Stimulated activated CD4-positive, alpha-beta T cell treated with anti-CD3 and anti-CD28 coated beads, Interleukin-12 subunit alpha, Interleukin-12 subunit beta, amount 100 ng/mL, for 4 hours (primary cell): ENCODE data around the gene CARMIL1.

ENCODE experiments used
- DNase-seq: peaks from one replicate; pipeline ENCODE4 v3.0.0-alpha.2; 2020

Gene CARMIL1

GRCh38 chr6:25630508-25631278 lies 351.5 kb downstream of the CARMIL1 start:
- no peak for DNase-seq

- no peak for DNase-seq
Observed at GRCh38 chr6:25635886-25636317, 356.7 kb downstream of the CARMIL1 start.

- no peak for DNase-seq
Observed at GRCh38 chr6:25637211-25637610, 358.0 kb downstream of the CARMIL1 start.

- no peak for DNase-seq
Observed at GRCh38 chr6:25637960-25638434, 358.8 kb downstream of the CARMIL1 start.

- DNase-seq, result no peak
Observed at GRCh38 chr6:25639653-25640052, 360.5 kb downstream of the CARMIL1 start.

GRCh38 chr6:25640446-25640845 lies 361.3 kb downstream of the CARMIL1 start:
- no peak for DNase-seq

- DNase-seq, result no peak
Observed at GRCh38 chr6:25640891-25641290, 361.7 kb downstream of the CARMIL1 start.

GRCh38 chr6:25641377-25641776 lies 362.2 kb downstream of the CARMIL1 start:
- DNase-seq, result no peak

- no peak for DNase-seq
Observed at GRCh38 chr6:25641940-25642666, 362.9 kb downstream of the CARMIL1 start.

GRCh38 chr6:25642667-25643328 lies 363.6 kb downstream of the CARMIL1 start:
- DNase-seq, result no peak

GRCh38 chr6:25645916-25646315 lies 366.7 kb downstream of the CARMIL1 start:
- DNase-seq, result no peak

GRCh38 chr6:25649611-25650010 lies 370.4 kb downstream of the CARMIL1 start:
- DNase-seq, result no peak

GRCh38 chr6:25652007-25652515 lies 372.9 kb downstream of the CARMIL1 start, which contains the start of gene SCGN:
Gene SCGN (plus strand): TSS chr6:25652215. CDS start chr6:25652404, 189 bp downstream.
- peak; percentile 37 for DNase-seq

GRCh38 chr6:25655723-25656122 lies 376.5 kb downstream of the CARMIL1 start:
- no peak for DNase-seq

- DNase-seq, result no peak
Observed at GRCh38 chr6:25659633-25660368, 380.6 kb downstream of the CARMIL1 start.

- peak; percentile 2 for DNase-seq
Observed at GRCh38 chr6:25660512-25660911, 381.3 kb downstream of the CARMIL1 start.

- no peak for DNase-seq
Observed at GRCh38 chr6:25661129-25661779, 382.1 kb downstream of the CARMIL1 start.

- DNase-seq, result no peak
Observed at GRCh38 chr6:25665455-25665854, 386.3 kb downstream of the CARMIL1 start.

GRCh38 chr6:25669413-25669812 lies 390.2 kb downstream of the CARMIL1 start:
- no peak for DNase-seq
